Medulla oblongata (tissue), 1 donor: ENCODE measurements around the gene PI4KA.
"Not testable (repeated sequence)": the region's sequence is repeated elsewhere in the genome, so short reads cannot be mapped to it uniquely, and the experiment has no call there.

Source experiments
- DNase-seq: peaks from one replicate; pipeline ENCODE4 v3.0.0-alpha.2; 2015; ENCODE audit errors: extremely low spot score

PI4KA gene

GRCh38 chr22:20695205-20695604 is 163.4 kb downstream of the PI4KA start:
- not testable (repeated sequence) for DNase-seq

GRCh38 chr22:20694256-20694655 is 164.4 kb downstream of the PI4KA start:
- not testable (repeated sequence) for DNase-seq

DNA sequence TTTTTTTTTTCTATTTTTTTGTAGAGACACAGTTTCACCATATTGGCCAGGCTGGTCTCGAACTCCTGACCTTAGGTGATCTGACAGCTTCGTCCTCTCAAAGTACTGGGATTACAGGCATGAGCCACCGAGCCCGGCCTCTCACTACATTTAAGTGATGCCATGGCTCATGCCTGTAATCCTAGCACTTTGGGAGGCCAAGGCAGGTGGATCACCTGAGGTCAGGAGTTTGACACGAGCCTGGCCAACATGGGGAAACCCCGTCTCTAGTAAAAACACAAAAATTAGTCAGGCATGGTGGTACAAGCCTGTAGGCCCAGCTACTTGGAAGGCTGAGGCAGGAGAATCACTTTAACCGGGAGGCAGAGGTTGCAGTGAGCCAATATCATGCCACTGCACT is 165.7 kb downstream of the PI4KA start:
- not testable (repeated sequence) for DNase-seq

- not testable (repeated sequence) for DNase-seq
These were observed 167.9 kb downstream of the PI4KA start for GRCh38 chr22:20690586-20691317.

DNA sequence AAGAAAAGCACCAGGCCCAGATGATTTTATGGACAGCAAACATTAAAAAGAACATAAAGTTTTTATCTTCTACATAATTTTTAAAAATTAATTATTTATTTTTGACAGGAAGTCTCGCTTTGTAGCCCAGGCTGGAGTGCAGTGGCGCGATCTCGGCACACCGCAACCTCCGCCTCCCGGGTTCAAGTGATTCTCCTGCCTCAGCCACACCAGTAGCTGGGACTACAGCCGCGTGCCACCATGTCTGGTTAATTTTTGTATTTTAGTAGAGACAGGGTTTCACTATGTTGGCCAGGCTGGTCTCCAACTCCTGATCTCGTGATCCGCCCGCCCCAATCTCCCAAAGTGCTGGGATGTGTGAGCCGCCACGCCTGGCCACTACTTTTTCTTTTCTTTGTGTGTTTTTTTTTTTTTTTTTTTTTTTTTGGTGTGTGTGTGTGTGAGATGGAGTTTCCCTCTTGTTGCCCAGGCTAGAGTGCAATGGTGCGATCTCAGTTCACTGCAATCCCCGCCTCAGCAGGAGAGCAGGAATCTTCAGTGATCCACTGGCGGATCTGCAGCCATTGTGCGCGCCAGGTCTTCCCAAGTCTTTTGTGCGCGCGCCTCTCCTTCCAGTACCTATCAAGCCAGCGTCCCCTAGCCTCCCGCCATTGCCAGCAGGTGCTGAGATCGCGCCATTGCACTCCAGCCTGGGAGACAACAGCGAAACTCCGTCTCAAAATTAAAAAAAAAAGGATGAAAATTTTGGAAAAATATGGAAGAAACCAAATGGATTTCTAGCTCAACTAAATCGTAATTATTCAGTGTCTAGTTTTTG is 171.0 kb downstream of the PI4KA start:
- not testable (repeated sequence) for DNase-seq

DNA sequence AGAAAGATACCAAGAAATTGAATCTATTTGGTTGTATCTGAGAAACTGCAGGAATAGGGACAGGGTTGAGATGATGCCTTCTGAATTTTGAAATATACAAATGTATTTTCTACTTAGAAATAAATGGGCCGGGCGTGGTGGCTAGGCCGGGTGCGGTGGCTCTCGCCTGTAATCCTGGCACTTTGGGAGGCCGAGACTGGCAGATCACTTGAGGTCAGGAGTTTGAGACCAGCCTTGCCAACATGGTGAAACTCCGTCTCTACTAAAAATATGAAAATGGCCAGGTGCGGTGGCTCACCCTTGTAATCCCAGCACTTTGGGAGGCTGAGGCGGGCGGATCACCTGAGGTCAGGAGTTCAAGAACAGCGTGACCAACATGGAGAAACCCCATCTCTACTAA is 172.8 kb downstream of the PI4KA start:
- DNase-seq: not testable (repeated sequence)

DNA sequence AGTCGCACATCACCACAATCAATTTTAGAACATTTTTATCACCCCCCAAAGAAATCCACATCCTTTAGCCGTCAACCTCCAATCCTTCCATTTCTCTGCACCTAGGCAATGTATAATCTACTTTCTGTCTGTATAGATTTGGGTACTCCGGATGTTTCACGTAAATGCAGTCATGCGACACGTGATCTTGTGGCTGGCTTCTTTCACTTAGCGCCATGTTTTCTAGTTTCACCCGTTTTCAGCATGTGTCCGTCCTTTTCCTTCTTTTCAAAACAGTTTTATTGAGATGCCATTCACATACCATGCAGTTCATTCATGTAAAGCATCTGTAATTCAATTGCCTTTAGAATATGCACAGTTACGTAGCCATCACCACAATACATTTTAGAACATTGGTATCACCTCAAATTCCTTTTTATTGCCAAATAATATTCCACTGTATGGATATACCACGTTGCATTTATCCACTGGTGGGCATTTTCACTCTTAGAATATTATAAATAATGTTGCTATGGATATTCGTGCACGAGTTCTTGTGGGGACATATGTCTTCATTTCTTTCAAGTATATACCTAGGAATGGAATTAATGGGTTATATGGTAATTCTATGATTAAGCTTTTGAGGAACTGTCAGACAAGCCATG is 179.7 kb downstream of the PI4KA start:
- not testable (repeated sequence) for DNase-seq

- DNase-seq: no peak
These were observed 180.8 kb downstream of the PI4KA start for GRCh38 chr22:20677684-20678242.

DNA sequence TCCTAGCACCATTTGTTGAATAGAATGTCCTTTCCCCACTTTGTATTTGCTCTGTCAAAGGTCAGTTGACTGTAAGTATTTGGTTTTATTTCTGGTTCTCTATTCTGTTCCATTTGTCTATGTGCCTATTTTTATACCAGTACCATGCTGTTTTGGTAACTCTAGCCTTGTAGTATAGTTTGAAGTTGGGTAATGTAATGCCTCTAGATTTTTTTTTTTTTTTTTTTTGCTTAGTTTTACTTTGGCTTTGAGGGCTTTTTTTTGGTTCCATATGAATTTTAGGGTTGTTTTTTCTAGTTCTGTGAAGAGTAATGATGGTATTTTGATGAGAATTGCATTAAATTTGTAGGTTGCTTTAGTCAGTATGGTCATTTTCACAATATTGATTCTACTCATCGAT is 183.0 kb downstream of the PI4KA start:
- DNase-seq: not testable (repeated sequence)

- no peak for DNase-seq
These were observed 183.6 kb downstream of the PI4KA start for GRCh38 chr22:20674998-20675397.

DNA sequence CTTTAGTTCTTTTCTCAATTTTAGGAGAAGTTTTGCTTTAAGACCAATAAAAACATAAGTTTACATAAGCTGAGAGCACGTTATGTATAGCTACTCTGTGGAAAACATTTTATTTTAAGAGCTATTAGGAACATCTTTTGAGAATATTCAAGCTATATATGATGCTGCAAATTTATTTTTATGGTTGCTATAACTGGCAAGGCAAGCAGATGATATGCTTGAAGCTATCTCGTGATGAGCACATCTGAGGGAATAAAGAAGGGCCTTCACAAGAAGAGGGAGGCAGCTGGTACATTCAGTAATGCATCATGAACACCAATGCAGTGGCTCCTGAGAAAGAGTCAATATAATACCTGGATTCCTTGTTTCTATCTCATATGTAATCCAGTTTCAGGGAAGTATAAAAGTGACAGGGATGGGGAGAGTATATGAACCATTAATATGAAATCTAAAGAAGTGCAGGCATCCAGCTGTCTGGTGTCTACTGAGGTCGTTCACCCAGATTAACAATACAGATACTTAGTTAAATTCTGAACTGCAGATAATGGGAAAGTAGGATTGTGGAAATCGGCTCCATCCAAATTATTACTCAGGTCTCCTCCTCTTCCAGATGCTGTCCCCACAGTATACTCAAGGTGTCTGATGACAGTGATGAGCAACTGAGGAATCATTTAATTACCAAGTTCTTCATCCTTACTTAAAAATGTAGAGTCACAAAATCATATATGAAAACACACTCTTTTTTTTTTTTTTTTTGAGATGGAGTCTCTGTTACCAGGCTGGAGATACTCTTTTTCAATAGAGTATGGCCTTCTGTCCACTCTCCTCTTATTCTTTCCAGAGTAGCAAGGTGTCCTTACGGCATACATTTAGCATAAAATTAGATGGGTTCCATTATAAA is 185.1 kb downstream of the PI4KA start:
- DNase-seq: no peak

- no peak for DNase-seq
These were observed 185.9 kb downstream of the PI4KA start for GRCh38 chr22:20672732-20673131.

DNA sequence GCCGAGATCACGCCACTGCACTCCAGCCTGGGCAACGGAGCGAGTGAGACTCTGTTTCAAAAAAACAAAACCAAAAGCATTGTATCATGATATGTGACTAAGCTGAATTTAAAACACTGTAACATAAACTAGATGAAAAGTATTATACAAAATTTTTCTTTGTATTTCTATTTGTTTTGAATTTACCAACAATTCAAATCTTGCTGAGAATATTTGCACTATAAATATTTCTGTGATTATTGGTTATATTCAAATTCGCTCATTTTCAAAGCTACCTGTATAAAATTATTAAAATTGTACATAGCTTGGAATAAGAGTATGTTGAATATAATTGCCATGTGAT is 186.6 kb downstream of the PI4KA start:
- DNase-seq: no peak

DNA sequence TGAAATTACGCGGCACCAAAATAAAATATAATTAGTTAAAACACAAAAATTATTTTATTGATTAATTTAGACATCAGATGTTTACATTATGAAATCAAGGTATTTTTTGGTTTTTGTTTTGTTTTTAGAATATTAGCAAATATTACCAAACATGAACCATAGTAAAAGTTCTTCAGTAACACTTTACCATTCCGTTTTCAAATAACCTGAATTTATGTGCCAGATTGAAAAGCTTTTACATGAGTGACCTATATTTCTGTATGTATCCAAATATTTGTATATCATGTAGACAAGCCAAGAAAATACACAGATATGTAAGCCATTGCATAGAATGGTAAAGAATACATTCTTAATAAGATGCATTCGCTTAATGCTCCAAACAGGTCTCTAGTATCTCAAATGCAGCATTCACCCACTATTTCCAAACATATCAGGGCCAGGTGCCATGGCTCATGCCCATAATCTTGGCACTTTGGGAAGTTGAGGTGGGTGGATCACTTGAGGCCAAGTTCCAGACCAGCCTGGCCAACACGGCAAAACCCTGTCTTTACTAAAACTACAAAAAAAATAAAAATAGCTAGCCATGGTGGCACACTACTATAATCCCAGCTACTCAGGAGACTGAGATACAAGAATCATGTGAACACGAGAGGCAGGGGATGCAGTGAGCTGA is 187.1 kb downstream of the PI4KA start:
- no peak for DNase-seq

DNA sequence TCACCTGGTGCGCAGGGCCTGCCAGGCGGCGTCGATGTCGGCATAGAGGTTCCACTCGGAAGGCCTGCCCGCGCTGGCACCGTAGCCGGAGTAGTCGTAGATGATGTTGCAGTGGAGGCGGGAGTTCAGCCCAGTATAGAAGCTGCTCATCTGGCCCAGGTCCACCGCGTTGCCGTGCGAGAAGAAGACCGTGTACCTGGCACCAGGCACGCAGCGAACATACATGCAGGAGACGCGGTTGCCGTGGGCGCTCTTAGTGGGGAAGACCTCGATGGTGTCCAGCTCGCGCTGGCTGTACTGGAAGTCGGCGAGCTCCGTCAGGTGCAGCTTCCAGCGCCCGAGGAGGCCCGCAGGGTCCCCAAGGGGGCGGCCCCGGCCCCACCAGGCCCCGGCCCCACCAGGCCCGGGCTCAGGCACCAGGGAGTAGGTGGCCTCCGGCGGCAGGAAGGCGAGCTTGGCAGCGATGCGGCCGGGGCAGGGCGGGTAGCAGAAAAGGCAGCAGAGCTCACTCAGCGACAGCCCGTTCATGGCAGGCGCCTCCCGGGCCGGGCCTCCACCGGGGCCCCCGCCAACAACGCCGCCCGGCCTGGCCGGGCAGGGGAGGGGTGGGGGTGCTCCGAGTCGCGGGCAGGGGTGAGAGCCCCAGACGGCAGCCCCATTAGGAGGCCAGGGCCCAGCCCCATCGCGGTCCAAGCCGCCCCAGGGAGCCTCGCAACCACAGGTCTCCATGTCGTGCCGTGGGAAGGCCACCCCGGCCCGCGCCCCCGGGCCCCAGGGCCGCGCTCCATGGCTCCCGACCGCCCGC is 188.0 kb downstream of the PI4KA start:
- not testable (repeated sequence) for DNase-seq

DNA sequence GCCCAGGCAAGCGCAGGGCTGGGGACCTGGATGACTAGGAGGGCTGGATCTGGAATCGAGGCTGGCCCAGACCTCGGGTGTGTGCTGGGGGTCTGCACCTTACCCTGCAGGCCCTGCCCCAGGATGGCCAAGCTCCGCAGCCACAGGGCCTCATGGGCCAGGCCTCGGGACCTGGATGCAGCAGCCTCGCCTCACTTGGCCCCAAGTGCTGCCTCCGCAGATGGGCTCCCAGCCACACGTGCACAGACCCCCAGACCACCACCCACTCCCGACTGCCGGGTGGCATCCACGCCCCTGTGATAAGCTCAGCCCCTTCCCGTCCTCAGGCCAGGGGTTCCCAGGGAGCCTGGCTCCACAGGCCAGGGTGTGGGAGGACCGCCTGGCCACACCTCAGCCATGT is 188.7 kb downstream of the PI4KA start:
- not testable (repeated sequence) for DNase-seq

- DNase-seq: not testable (repeated sequence)
These were observed 189.1 kb downstream of the PI4KA start for GRCh38 chr22:20669471-20669870.

GRCh38 chr22:20668769-20669168 is 189.8 kb downstream of the PI4KA start:
- not testable (repeated sequence) for DNase-seq

GRCh38 chr22:20668226-20668625 is 190.4 kb downstream of the PI4KA start:
- not testable (repeated sequence) for DNase-seq

GRCh38 chr22:20667548-20667947 is 191.1 kb downstream of the PI4KA start:
- DNase-seq: not testable (repeated sequence)
